ENCODE data around the gene OR10J5. TPM values are rescaled to one million over a fixed set of nuclear protein-coding genes. Genes with fewer than 3 reads are reported as not detected.

The OR10J5 gene, protein sequence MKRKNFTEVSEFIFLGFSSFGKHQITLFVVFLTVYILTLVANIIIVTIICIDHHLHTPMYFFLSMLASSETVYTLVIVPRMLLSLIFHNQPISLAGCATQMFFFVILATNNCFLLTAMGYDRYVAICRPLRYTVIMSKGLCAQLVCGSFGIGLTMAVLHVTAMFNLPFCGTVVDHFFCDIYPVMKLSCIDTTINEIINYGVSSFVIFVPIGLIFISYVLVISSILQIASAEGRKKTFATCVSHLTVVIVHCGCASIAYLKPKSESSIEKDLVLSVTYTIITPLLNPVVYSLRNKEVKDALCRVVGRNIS
- not detected in 5 replicates for total RNA-seq (2022; extraction: Qiagen RNA extraction; ENCODE audit: low read depth)

DNA sequence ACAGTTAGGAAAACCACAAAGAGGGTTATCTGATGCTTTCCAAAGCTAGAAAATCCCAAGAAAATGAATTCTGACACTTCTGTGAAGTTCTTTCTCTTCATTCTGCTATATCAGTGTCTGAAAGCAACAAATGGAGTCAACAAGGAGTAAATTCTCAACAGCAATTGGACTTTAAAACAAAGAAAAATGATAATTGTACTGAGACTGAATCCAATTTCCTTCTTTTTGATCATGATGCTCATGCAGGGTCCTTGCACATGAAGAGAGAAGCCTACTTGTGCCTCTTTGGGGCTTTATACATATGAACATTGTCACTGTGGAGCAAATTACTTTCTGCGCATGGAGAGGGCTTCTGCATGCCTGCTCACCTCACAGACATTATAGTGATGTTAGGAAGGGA lies at the start of gene OR10J5:
Gene OR10J5 (minus strand): TSS at position 101 of the 400 bp plus-strand sequence. CDS start 0 bp downstream, at position 101.

Other genes starting within 250 kb of the OR10J5 start
- gene FCER1A, start 233.7 kb downstream of the OR10J5 start, total RNA-seq (2022; extraction: Qiagen RNA extraction; ENCODE audit: low read depth) = not detected in 5 replicates
- gene OR10J4, start 103.8 kb downstream of the OR10J5 start, total RNA-seq (2022; extraction: Qiagen RNA extraction; ENCODE audit: low read depth) = not detected in 5 replicates
- gene OR10J1, start 96.3 kb downstream of the OR10J5 start, total RNA-seq (2022; extraction: Qiagen RNA extraction; ENCODE audit: low read depth) = not detected in 5 replicates
- gene APCS, start 51.8 kb upstream of the OR10J5 start, total RNA-seq (2022; extraction: Qiagen RNA extraction; ENCODE audit: low read depth) = not detected in 5 replicates
- gene CRP, start 178.6 kb upstream of the OR10J5 start, total RNA-seq (2022; extraction: Qiagen RNA extraction; ENCODE audit: low read depth) = not detected in 5 replicates
- gene DUSP23, start 245.0 kb upstream of the OR10J5 start, total RNA-seq (2022; extraction: Qiagen RNA extraction; ENCODE audit: low read depth) = 51.5 to 79.9 TPM (median 73.4 TPM) in 5 replicates